Measurements from ENCODE around the gene M1AP. TPM values are rescaled to one million over a fixed set of nuclear protein-coding genes. Genes with fewer than 3 reads are reported as not detected.

The M1AP gene
- polyA plus RNA-seq, 1 experiment, result 0.33 TPM

GRCh38 chr2:74685408-74685807, 37.3 kb upstream of the M1AP start:
- no peaks in the 10 kb centered on the region for H3K36me3 ChIP-seq (ENCODE audit: control insufficient read depth, insufficient read depth, low read length)
- TF ChIP-seq CTCF (IDR thresholded peaks at IDR 0.05; ENCODE audit: insufficient read depth, low read depth, low read length), result no peak
- no peak for DNase-seq (ENCODE audit: low read depth)
- no peak overlapping the region for H3K4me3 ChIP-seq (ENCODE audit: low read depth, low read length)
- ChIA-PET POLR2A (no interaction called here), CTCF (interaction anchor here (1.0 to 2.0 kb wide), 2 partner anchors 11 to 191 kb away, joined by 3 to 4 read pairs; no protein-coding TSS in a partner anchor)
- peaks cover 1% of the 10 kb centered on the region; the same call in 1 of the 2 replicates for H3K27me3 ChIP-seq (ENCODE audit: control insufficient read depth, insufficient read depth, low read length)

GRCh38 chr2:74682501-74682900, 34.4 kb upstream of the M1AP start:
- TF ChIP-seq CTCF (IDR thresholded peaks at IDR 0.05; ENCODE audit: insufficient read depth, low read depth, low read length), result no peak
- Histone ChIP-seq H3K36me3 (ENCODE audit: control insufficient read depth, insufficient read depth, low read length) (no peaks in the 10 kb centered on the region), H3K27me3 (ENCODE audit: control insufficient read depth, insufficient read depth, low read length) (no peaks in the 10 kb centered on the region), H3K4me3 (ENCODE audit: low read depth, low read length) (no peak overlapping the region)
- ChIA-PET POLR2A (no interaction called here), CTCF (interaction anchor here (1.6 kb wide), 1 partner anchor 9 kb away, joined by 3 read pairs; no protein-coding TSS in a partner anchor)
- DNase-seq (ENCODE audit: low read depth), result no peak

GRCh38 chr2:74679615-74680014, 31.5 kb upstream of the M1AP start:
- no peak for TF ChIP-seq CTCF (IDR thresholded peaks at IDR 0.05; ENCODE audit: insufficient read depth, low read depth, low read length)
- H3K36me3 ChIP-seq (ENCODE audit: control insufficient read depth, insufficient read depth, low read length), result peaks cover 2% of the 10 kb centered on the region; the same call in 1 of the 2 replicates
- DNase-seq (ENCODE audit: low read depth), result no peak
- POLR2A ChIA-PET, result no interaction called here
- CTCF ChIA-PET, result interaction anchor here (0.9 kb wide), 1 partner anchor 12 kb away, joined by 3 read pairs; no protein-coding TSS in a partner anchor
- H3K4me3 ChIP-seq (ENCODE audit: low read depth, low read length), result no peak overlapping the region
- no peaks in the 10 kb centered on the region for H3K27me3 ChIP-seq (ENCODE audit: control insufficient read depth, insufficient read depth, low read length)

- TF ChIP-seq CTCF (IDR thresholded peaks at IDR 0.05; ENCODE audit: insufficient read depth, low read depth, low read length), result no peak
- CTCF ChIA-PET, result interaction anchor here (1.0 to 1.4 kb wide), 2 partner anchors 11 to 13 kb away, joined by 3 read pairs; no protein-coding TSS in a partner anchor
- H3K36me3 ChIP-seq (ENCODE audit: control insufficient read depth, insufficient read depth, low read length), result peaks cover 2% of the 10 kb centered on the region; the same call in 1 of the 2 replicates
- H3K27me3 ChIP-seq (ENCODE audit: control insufficient read depth, insufficient read depth, low read length), result no peaks in the 10 kb centered on the region
- no peak overlapping the region for H3K4me3 ChIP-seq (ENCODE audit: low read depth, low read length)
- POLR2A ChIA-PET, result no interaction called here
- DNase-seq (ENCODE audit: low read depth), result no peak
Observed at GRCh38 chr2:74676331-74676730, 28.2 kb upstream of the M1AP start.

- no peaks in the 10 kb centered on the region for H3K27me3 ChIP-seq (ENCODE audit: control insufficient read depth, insufficient read depth, low read length)
- peaks cover 2% of the 10 kb centered on the region; the same call in 1 of the 2 replicates for H3K36me3 ChIP-seq (ENCODE audit: control insufficient read depth, insufficient read depth, low read length)
- ChIA-PET POLR2A (no interaction called here), CTCF (interaction anchor here (0.8 to 1.4 kb wide), 4 partner anchors 10 to 16 kb away, joined by 3 to 6 read pairs (median 4); no protein-coding TSS in a partner anchor)
- peak; percentile 29; the same call in 1 of the 2 replicates for TF ChIP-seq CTCF (IDR thresholded peaks at IDR 0.05; ENCODE audit: insufficient read depth, low read depth, low read length)
- H3K4me3 ChIP-seq (ENCODE audit: low read depth, low read length), result no peak overlapping the region
- no peak for DNase-seq (ENCODE audit: low read depth)
Observed at GRCh38 chr2:74675090-74675489, 27.0 kb upstream of the M1AP start.
